Endothelial cell of hepatic sinusoid (primary cell): Measurements from ENCODE around the gene TBL1X.

Experiments used
- in situ Hi-C: cut with HindIII; loops from 2 replicates; pipeline ENCODE4 v1.10.0; 2017; ENCODE audit warnings: low sequenced_read_pairs

TBL1X gene

GRCh38 chrX:9493936-9494335 is 29.1 kb downstream of the TBL1X start:
- in situ Hi-C loops = no loop called here

DNA sequence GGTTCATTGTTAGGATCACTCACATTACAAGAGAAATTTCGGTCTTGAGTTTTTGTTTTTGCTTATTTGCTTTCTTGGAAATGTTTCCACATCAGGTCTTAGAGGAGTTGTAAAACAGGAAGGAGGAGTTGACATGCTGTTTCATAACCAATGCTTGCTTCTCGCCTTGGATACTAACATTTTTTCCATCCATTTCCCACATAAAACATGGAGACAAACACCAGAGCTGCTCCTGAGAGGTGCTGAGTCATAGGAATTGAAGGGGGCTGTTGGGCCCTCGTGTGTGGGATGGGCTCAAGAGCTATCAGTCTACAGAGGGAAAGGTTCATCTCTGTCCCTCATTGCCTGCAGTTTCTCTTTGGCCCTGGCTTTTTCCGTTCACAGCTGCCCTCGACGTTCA is 29.9 kb downstream of the TBL1X start:
- in situ Hi-C loops = no loop called here

DNA sequence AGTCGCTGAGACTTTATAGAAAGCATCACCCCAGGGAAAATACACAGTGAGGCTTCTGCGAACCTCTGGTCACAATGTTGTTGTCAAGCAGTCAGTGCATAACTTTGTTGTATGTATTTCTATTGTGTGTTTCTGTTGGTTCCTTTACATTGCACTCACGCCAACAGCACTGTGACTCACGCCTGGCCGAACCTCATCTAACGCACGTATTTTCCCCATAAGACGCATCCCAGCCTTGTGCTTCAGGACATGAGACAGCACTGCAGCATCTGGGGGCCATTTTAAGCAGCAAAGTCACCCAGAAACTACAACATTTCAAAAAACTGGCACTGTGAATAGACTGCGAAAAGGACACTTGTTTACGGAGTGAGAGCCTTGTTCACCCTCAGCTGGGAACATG is 30.6 kb downstream of the TBL1X start:
- in situ Hi-C loops = no loop called here

DNA sequence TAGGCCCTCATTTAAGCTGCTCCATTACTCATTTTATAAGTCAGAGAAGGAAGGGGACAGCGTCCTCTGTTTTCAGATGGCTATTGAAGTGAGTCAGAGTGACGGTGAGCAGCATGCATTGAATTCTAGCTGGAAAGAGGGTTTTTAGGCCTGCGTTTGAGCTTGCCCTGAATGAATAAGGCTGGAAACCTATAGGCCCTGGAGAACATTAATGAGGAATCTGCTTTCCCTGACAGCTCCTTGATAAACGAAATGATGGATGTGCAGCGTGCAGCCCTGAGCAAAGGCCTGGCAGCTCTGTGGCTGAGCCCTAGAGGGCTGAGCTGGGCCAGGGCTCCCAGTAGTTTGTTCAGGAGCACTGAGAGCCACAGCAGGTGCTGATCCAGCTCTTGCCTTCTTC is 33.4 kb downstream of the TBL1X start:
- in situ Hi-C loops = no loop called here

DNA sequence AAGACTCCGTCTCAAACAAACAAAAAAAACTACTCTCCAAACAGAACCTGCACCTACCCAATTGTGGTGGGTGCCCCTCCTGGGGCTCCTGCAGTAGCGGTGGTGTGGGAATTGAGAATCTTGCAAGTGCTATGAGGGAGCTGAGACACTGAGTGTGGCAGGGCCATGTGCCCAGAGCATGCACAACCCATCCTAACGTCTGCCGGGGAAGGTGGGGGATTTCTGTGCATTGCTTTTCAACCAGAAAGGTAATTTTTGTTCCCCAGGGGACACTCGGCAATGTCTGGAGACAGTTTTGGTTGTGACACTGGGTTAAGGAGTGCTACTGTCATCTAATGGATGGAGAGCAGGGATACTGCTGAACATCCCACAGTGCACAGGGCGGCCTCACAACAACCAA is 35.7 kb downstream of the TBL1X start:
- in situ Hi-C loops = no loop called here

- in situ Hi-C loops = no loop called here
Measured at GRCh38 chrX:9501362-9501761, 36.5 kb downstream of the TBL1X start.

- in situ Hi-C loops = no loop called here
Measured at GRCh38 chrX:9503261-9503660, 38.4 kb downstream of the TBL1X start.

- in situ Hi-C loops = no loop called here
Measured at GRCh38 chrX:9510366-9510765, 45.5 kb downstream of the TBL1X start.

GRCh38 chrX:9510980-9511379 is 46.1 kb downstream of the TBL1X start:
- in situ Hi-C loops = no loop called here

- in situ Hi-C loops = no loop called here
Measured at GRCh38 chrX:9515489-9515888, 50.6 kb downstream of the TBL1X start.

GRCh38 chrX:9515973-9516538 is 51.2 kb downstream of the TBL1X start:
- in situ Hi-C loops = no loop called here

DNA sequence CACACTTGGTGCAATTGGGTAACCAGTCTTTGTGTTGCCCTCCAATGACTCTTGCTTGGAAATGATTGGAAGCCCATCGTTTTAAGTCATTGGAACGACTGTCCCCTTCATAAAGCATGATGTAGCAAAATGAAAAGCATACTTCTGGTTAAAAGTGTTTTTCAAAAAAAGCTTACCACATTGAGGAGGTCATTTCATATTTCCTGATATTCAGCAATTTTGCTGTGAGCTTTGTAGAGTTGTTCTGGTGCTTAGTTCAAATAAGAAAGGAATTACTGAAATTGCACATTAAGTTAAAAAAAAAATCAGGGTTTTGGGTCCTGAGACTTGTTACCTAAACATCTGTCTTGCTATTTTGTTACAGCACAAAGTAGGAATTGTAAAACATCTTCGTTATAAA is 51.8 kb downstream of the TBL1X start:
- in situ Hi-C loops = no loop called here

- in situ Hi-C loops = no loop called here
Measured at GRCh38 chrX:9518051-9518450, 53.2 kb downstream of the TBL1X start.

DNA sequence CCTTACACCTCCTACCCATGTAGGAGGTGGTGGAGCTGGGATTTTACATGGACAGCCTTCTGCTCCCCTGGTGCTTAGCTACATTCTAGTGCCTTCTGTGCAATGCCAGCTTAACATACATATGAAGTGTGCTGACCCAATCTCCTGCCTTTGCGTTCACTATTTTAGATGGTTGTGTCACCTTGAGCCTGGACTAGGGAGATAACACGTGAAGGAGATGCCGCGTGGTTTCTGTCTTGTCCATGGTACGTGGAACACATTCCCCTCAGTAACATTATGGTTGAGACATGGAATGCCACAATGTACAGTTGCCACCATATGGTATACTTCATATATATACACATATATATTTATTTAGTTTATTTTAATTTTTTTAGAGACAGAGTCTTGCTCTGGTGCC is 54.0 kb downstream of the TBL1X start:
- in situ Hi-C loops = no loop called here

DNA sequence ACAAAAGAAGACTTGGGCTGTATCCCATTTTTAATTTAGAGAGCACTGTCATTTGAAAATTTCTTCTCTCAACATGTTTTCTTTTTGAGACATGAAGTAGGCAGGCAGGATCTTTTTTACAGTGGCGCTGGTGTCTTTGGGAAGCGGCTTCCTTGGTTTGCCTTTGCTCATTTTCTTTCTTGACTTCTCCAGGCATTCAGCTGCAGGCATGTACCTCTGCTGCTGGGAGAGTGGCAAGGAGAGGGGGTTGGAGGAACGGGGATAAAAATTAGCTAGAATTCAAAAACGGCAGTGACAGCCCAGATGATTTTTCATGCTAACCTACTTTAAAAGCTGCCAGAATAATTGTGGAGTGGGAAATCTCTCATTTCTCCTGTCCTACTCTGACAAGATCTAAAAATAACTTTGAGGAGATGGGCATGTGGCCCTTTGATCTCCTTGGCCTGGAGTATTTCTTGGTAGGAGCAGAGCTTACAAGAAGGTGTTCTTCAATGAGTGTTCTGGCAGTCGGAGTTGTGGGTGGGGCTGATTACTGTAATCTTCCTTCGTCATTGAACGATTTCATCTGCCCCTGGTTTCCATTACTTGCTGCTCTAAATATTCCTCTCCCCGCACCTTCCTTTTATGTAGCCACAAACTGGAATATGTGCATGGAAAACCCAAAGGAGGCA is 54.8 kb downstream of the TBL1X start:
- in situ Hi-C loops = no loop called here

DNA sequence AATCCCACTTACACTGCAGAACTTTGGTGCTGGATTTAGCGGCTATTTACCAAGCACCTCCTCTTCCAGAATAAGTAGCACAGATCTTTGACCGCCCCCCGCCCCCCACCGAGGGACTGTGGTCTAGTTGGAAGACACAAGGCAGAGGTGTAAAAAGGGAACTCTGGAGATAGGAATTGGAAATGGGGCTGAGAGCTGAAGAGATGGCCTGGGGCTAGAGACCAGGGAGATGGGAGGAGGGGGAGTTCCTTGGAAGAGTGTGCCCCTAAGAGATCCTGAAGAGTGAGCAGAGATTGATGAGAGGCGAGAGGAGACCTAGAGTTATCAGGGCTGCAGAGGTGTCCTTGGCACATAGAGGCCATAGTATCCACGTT is 55.3 kb downstream of the TBL1X start:
- in situ Hi-C loops = no loop called here

- in situ Hi-C loops = no loop called here
Measured at GRCh38 chrX:9522378-9523155, 57.7 kb downstream of the TBL1X start.

- in situ Hi-C loops = no loop called here
Measured at GRCh38 chrX:9525511-9526248, 60.8 kb downstream of the TBL1X start.

- in situ Hi-C loops = no loop called here
Measured at GRCh38 chrX:9526965-9527364, 62.1 kb downstream of the TBL1X start.

DNA sequence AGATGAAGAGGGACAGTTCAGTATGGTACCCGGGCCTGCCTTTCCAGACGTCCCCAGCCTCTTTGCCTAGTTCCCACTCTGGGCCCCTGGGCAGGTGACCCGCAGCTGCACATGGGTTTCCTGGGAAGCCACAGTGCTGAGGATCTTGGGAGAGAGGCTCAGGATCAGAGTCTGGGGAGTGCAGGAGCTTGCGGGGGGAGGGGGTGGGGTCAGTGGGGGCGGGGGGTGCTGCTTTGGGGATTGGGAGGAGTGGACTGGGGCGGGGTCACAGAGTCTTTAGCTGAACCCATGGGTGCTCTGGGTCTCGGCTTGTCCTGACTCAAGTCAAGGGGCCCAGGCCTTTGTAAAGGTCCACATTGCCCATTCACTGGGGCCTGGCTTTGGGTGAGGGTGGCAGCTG is 63.6 kb downstream of the TBL1X start:
- in situ Hi-C loops = no loop called here

DNA sequence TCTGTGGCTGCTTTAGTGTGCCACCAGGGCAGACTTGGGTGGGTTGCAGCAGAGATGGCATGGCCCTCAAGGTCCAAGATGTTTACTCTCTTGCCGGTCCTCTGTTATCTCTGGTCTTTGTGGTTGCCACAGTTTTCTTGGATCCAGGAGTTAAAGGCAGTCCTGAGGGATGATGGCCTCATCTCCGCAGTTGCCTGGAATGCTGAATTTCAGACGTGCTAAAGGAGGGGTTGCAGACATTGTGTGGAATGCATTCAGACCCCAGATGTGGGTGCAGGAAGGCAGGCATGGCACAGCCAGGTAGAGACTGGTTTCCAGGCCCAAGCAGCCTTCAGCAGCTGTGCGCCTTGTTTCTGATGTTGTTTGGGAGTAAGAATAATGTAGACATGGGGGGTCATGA is 64.4 kb downstream of the TBL1X start:
- in situ Hi-C loops = no loop called here

DNA sequence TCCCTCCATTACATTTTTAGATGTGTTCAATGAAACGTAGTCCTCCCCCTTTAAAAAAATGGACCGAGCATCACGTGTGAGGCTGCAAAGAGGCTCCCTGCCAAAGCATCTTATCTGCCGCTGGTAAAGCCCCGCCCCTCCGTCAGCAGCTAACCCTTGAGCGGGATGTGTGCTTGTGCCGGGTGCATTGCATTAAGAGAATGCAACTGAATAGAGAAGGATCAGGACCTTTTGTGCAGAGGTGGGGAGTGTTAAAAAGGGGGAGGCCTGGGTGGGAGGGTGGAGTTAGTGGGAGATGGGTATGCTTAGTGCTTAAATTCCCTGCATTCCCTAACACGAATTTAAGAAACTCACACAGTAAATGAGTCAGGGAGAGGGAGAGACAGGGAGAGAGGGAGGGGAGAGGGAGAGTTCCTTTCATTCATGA is 66.0 kb downstream of the TBL1X start:
- in situ Hi-C loops = no loop called here
